ENCODE data around the gene EVL.

EVL gene

GRCh38 chr14:100192250-100192671 lies 127.0 kb downstream of the EVL start:
- in situ Hi-C loops (cut with MboI; ENCODE audit: low sequenced_read_pairs): no loop called here

- in situ Hi-C loops (cut with MboI; ENCODE audit: low sequenced_read_pairs): no loop called here
Observed at GRCh38 chr14:100192672-100193416, 127.6 kb downstream of the EVL start.
